ENCODE results near the gene ZNF512.

GRCh38 chr2:27615316-27615715 lies 32.5 kb downstream of the ZNF512 start:
- TF ChIP-seq FOXP2 (optimal IDR thresholded peaks at IDR 0.05; ENCODE audit: borderline replicate concordance, extremely low read depth, extremely low read length, insufficient read depth) (no peak), REST (IDR thresholded peaks at IDR 0.05; ENCODE audit: insufficient read depth in 1 of 2, low read depth in 2 of 2, low read length in 2 of 2) (no peak)
